Omental fat pad (tissue), 4 donors: ENCODE measurements around the gene RHOBTB1. TPM values are rescaled to one million over a fixed set of nuclear protein-coding genes. Genes with fewer than 3 reads are reported as not detected.

ENCODE experiments used
- ATAC-seq: fragments of 150-250 bp; one replicate; pipeline ENCODE4 v1.9.1; 2016; ENCODE audit warnings: mild to moderate bottlenecking, moderate library complexity; ENCODE audit not compliant: low FRiP score
- DNase-seq: peaks from one replicate; pipeline ENCODE4 v3.0.0-alpha.2; 2019; ENCODE audit warnings: low spot score
- CTCF ChIP-seq, 3 donors: fragments of 450-650 bp; IDR thresholded peaks; one replicate each; pipeline ENCODE4 v1.5.1; 2016 to 2017; ENCODE audit warnings: antibody characterized with exemption in 3 of 3, mild to moderate bottlenecking in 3 of 3, moderate library complexity in 2 of 3
- total RNA-seq, 4 donors: library from RNA; depleted of rRNA; stranded (reverse); fragments of >200 nt; gene quantifications; one replicate each; pipeline ENCODE4 v1.1.0, GENCODE V29; 2016

The RHOBTB1 gene
- total RNA-seq, 4 donors from 2014 or later = 9.5 to 34.8 (median 16.9) TPM

- DNase-seq (no peak), ATAC-seq (no peak)
- TF ChIP-seq CTCF (IDR thresholded peaks at IDR 0.05) = no peak
Measured at GRCh38 chr10:60930237-60930636, 13.7 kb downstream of the RHOBTB1 start.

- TF ChIP-seq CTCF (IDR thresholded peaks at IDR 0.05) = no peak
- no peak for ATAC-seq
- DNase-seq = no peak
Measured at GRCh38 chr10:60921633-60922032, 22.4 kb downstream of the RHOBTB1 start.

- no peak for TF ChIP-seq CTCF (IDR thresholded peaks at IDR 0.05)
- DNase-seq = no peak
- ATAC-seq = no peak
Measured at GRCh38 chr10:60920479-60920878, 23.5 kb downstream of the RHOBTB1 start.

- no peak for TF ChIP-seq CTCF (IDR thresholded peaks at IDR 0.05)
- no peak for ATAC-seq
- no peak for DNase-seq
Measured at GRCh38 chr10:60919551-60919950, 24.4 kb downstream of the RHOBTB1 start.

- ATAC-seq (no peak), DNase-seq (no peak)
- no peak for TF ChIP-seq CTCF (IDR thresholded peaks at IDR 0.05)
Measured at GRCh38 chr10:60917331-60918280, 26.4 kb downstream of the RHOBTB1 start.

GRCh38 chr10:60916025-60916424, 28.0 kb downstream of the RHOBTB1 start:
- no peak for DNase-seq
- TF ChIP-seq CTCF (IDR thresholded peaks at IDR 0.05) = no peak
- ATAC-seq = no peak

GRCh38 chr10:60914690-60915141, 29.3 kb downstream of the RHOBTB1 start:
- ATAC-seq = peak; percentile 88
- no peak for DNase-seq
- no peak for TF ChIP-seq CTCF (IDR thresholded peaks at IDR 0.05)
